Hepatocyte (in vitro differentiated cells): ENCODE data around the gene VWA5A. TPM values are rescaled to one million over a fixed set of nuclear protein-coding genes. Genes with fewer than 3 reads are reported as not detected.

ENCODE experiments used
- DNase-seq: peaks from one replicate; pipeline ENCODE4 v3.0.0-alpha.2; 2016; ENCODE audit warnings: low spot score
- H2AFZ ChIP-seq: fragments of 200-600 bp; sonication (generic); 2 replicates; pipeline ENCODE4 v1.6.0; 2016; ENCODE audit warnings: antibody characterized with exemption, mild to moderate bottlenecking
- H3K27ac ChIP-seq: fragments of 200-600 bp; sonication (generic); 2 replicates; pipeline ENCODE4 v1.5.1; 2016; ENCODE audit warnings: mild to moderate bottlenecking
- H3K27me3 ChIP-seq: fragments of 200-600 bp; sonication (generic); 2 replicates; pipeline ENCODE4 v1.6.1; 2016
- H3K36me3 ChIP-seq: fragments of 200-600 bp; sonication (generic); replicated peaks from 2 replicates; pipeline ENCODE4 v1.5.1; 2016; ENCODE audit warnings: low read depth; ENCODE audit not compliant: insufficient read depth
- H3K4me1 ChIP-seq: fragments of 200-600 bp; sonication (generic); 2 replicates; pipeline ENCODE4 v1.5.1; 2016; ENCODE audit warnings: mild to moderate bottlenecking, moderate library complexity; ENCODE audit not compliant: insufficient read depth
- H3K4me2 ChIP-seq: fragments of 200-600 bp; sonication (generic); 2 replicates; pipeline ENCODE4 v1.6.0; 2016
- H3K4me3 ChIP-seq: fragments of 200-600 bp; sonication (generic); 2 replicates; pipeline ENCODE4 v1.5.1; 2016; ENCODE audit warnings: mild to moderate bottlenecking
- H3K79me2 ChIP-seq: fragments of 200-600 bp; sonication (generic); 2 replicates; pipeline ENCODE4 v1.6.0; 2017; ENCODE audit warnings: mild to moderate bottlenecking
- H3K9me2 ChIP-seq: fragments of 200-600 bp; sonication (generic); replicated peaks from 2 replicates; pipeline ENCODE4 v1.6.0; 2017; ENCODE audit warnings: mild to moderate bottlenecking; ENCODE audit not compliant: insufficient read depth
- H3K9me3 ChIP-seq: fragments of 200-600 bp; sonication (generic); 2 replicates; pipeline ENCODE4 v1.5.1; 2016; ENCODE audit warnings: low read depth, mild to moderate bottlenecking
- H4K20me1 ChIP-seq: fragments of 200-600 bp; sonication (generic); 2 replicates; pipeline ENCODE4 v1.6.0; 2016; ENCODE audit warnings: mild to moderate bottlenecking; ENCODE audit not compliant: insufficient read depth, poor library complexity, severe bottlenecking
- EZH2 ChIP-seq: fragments of 200-600 bp; sonication (generic); IDR thresholded peaks from 2 replicates; pipeline ENCODE4 v1.6.1; 2016; ENCODE audit warnings: antibody characterized with exemption, mild to moderate bottlenecking, borderline replicate concordance
- EZH2phosphoT487 ChIP-seq: fragments of 200-600 bp; sonication (generic); IDR thresholded peaks from one replicate; pipeline ENCODE4 v1.6.1; 2018; ENCODE audit warnings: antibody characterized with exemption, mild to moderate bottlenecking, low read depth, moderate library complexity; ENCODE audit not compliant: unreplicated experiment, severe bottlenecking
- WGBS: methylation state at CpG from one replicate; pipeline ENCODE4 v1.1.6; 2016; ENCODE audit warnings: low lambda C conversion rate; ENCODE audit errors: missing lambda C conversion rate; 5-methylcytosine and 5-hydroxymethylcytosine counted together
- polyA plus RNA-seq: library from polyadenylated mRNA; unstranded; fragments of >200 nt; fragmentation: Nextera tagmentation; extraction: Ambion mirVana; gene quantifications from 2 replicates; pipeline ENCODE4 v1.2.1, GENCODE V29; 2016
- total RNA-seq: library from RNA; depleted of rRNA; stranded (reverse); fragments of >200 nt; gene quantifications from 2 replicates; pipeline ENCODE4 v1.2.3, GENCODE V29; 2014
- TF ChIP-seq, protein P1 (sequence below): fragments of 200-600 bp; sonication (generic); IDR thresholded peaks from 2 replicates; pipeline ENCODE4 v1.5.1; 2016; ENCODE audit warnings: antibody characterized with exemption, mild to moderate bottlenecking; ENCODE audit not compliant: poor library complexity

VWA5A gene
- total and polyA plus RNA-seq, 2 experiments from 2014 or later, result 21.6 to 26.3 TPM

DNA sequence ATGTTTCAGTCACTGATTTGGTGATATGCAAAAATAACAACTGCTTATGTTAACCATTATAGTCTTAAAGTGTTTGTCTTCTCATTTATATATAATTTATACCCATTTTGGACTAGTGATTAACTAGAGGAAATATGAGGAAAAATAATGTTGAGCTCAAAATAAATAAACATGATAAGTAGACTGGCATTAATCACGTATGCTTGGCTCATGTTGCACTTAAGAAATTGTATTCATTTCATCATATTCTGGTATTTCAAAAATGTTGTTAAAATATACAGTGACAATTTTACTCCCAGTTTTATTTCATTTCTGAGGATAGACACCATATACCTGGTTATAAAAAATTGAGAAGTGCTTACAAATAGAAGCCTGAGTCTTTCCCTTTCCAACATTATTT lies 64.1 kb downstream of the VWA5A start:
- TF ChIP-seq EZH2, result no peak
- Histone ChIP-seq H2AFZ (no peak overlapping the region), H3K4me3 (no peak overlapping the region), H3K27me3 (no peaks in the 10 kb centered on the region), H3K9me2 (no peaks in the 10 kb centered on the region), H3K4me2 (no peak overlapping the region), H4K20me1 (no peaks in the 10 kb centered on the region), H3K4me1 (no peaks in the 10 kb centered on the region), H3K79me2 (no peaks in the 10 kb centered on the region), H3K9me3 (no peaks in the 10 kb centered on the region), H3K36me3 (no peaks in the 10 kb centered on the region), H3K27ac (no peak overlapping the region)
- WGBS, result 65% methylated on average over 1 of the region's 1 CpG
- no peak for DNase-seq

DNA sequence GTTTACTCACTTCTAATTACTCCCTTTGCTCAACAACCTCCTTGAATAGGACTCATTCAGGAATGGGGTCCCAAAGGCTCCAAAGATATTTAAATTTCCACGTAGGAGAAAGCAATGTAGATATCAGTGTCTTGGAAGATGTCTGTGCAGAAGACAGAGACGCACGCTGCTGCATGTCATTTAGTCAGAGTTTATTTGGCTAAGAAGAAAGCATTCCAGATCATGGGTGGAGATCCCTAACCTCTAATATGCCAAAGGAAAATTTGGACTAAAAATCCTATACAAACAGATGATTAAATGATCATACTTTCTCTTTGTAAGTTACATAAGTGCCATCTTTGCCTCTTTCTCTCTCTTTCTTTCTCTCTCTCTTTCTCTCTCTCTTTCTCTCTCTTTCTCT lies 67.8 kb downstream of the VWA5A start, which contains the start of gene OR10D3:
Gene OR10D3 (plus strand): TSS at position 278 of the 400 bp plus-strand sequence. CDS start 1,925 bp downstream, outside the sequence.
- Histone ChIP-seq H2AFZ (no peak within 1 kb of the TSS), H3K79me2 (no peaks in the 10 kb centered on the region), H3K27me3 (no peaks in the 10 kb centered on the region), H3K4me1 (no peaks in the 10 kb centered on the region), H3K4me2 (no peak within 1 kb of the TSS), H3K9me2 (no peaks in the 10 kb centered on the region), H3K27ac (no peak within 1 kb of the TSS), H3K36me3 (no peaks in the 10 kb centered on the region), H4K20me1 (no peaks in the 10 kb centered on the region), H3K4me3 (no peak within 1 kb of the TSS), H3K9me3 (no peaks in the 10 kb centered on the region)
- no peak for DNase-seq
- WGBS, result 53% methylated on average over 3 of the region's 3 CpGs
- TF ChIP-seq, protein P1, sequence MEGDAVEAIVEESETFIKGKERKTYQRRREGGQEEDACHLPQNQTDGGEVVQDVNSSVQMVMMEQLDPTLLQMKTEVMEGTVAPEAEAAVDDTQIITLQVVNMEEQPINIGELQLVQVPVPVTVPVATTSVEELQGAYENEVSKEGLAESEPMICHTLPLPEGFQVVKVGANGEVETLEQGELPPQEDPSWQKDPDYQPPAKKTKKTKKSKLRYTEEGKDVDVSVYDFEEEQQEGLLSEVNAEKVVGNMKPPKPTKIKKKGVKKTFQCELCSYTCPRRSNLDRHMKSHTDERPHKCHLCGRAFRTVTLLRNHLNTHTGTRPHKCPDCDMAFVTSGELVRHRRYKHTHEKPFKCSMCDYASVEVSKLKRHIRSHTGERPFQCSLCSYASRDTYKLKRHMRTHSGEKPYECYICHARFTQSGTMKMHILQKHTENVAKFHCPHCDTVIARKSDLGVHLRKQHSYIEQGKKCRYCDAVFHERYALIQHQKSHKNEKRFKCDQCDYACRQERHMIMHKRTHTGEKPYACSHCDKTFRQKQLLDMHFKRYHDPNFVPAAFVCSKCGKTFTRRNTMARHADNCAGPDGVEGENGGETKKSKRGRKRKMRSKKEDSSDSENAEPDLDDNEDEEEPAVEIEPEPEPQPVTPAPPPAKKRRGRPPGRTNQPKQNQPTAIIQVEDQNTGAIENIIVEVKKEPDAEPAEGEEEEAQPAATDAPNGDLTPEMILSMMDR, result no peak
- TF ChIP-seq EZH2phosphoT487 (no peak), EZH2 (no peak)

DNA sequence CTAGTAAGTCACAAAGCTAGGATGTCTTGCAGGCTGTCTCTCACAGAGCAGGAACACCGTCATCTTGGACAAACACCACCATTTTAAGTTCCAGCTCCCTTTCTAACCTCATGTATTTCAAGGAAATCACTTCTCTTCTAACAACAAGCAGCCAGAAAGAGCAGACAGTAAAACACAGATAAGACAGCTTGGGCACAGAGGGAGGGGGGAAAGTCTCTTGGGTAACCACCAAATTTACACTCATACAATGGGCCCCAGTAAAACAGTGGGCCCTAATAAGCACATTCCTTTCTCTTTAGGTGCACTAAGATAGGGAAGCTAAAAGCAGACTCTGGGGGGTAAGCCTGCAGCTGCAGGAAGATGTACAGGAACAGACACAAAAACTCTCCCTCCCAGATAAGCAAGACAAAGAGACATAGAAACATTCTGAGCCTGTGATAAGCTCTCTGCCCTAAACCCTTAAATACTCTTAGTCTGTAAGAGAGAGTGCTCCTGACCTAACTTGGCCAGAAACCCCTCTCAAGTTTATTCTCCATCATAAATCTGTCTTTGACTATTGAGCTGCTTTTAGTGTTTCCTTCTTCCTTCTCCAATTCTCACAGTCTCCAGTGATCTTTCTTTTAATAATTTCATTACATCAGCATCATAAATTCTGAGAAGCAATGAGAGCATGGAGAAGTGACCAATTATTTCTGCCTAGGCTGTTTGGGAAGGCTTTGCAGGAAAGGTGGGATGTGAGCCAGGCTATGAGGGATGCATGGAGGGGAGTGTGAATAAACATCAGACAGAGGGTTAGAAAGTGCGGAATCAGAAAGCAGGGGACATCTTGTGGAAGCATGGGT lies 75.3 kb downstream of the VWA5A start:
- Histone ChIP-seq H3K9me3 (no peaks in the 10 kb centered on the region), H3K4me3 (no peak overlapping the region), H3K79me2 (no peaks in the 10 kb centered on the region), H3K4me1 (peaks cover 3% of the 10 kb centered on the region), H3K36me3 (no peaks in the 10 kb centered on the region), H4K20me1 (no peaks in the 10 kb centered on the region), H2AFZ (peak overlapping the region; percentile 24), H3K9me2 (no peaks in the 10 kb centered on the region), H3K4me2 (no peak overlapping the region), H3K27me3 (no peaks in the 10 kb centered on the region), H3K27ac (no peak overlapping the region)
- no peak for TF ChIP-seq EZH2phosphoT487
- TF ChIP-seq, protein P1, result no peak
- TF ChIP-seq EZH2, result no peak
- DNase-seq, result no peak
- WGBS, result 48% methylated on average over 2 of the region's 2 CpGs

DNA sequence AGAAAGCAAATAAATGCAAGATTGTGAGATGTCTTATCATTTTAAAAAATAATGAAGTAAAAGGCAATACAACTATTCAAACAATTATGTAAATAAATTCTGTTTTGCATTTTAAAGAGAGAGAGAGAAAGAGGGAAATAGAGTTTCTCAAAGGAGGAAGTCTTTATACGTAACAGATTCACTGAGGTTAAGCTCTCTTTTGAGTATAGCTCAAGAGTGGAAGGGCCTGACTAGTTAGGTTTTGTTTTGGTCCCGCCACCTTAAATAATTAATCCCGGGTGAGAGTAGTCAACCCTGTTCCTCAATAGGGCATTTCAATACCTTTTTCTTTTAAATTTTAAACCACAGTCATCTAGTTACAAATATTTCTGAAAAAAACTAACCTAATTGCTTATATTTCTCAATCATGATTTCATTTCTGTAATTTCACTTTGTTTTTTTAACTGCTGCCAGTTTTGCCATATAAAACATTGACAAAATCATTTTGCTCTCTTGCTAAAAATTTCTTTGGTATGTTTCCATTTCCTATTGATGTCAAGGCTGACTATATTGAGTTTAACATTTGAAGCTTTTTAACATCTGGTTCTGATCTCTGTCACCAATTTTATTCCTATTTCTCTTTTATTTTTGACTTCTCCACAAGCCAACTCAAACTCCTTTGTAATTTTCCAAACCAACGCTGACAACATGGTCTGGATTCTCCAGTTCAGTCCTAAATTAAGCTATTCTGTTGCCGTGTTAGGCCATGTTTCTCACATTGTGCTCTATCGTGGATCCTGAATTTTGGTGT lies 78.2 kb downstream of the VWA5A start:
- WGBS, result 82% methylated on average over 6 of the region's 6 CpGs
- no peak for DNase-seq
- Histone ChIP-seq H3K4me1 (peaks cover 3% of the 10 kb centered on the region), H3K27ac (no peak overlapping the region), H3K4me3 (no peak overlapping the region), H3K27me3 (no peaks in the 10 kb centered on the region), H3K4me2 (no peak overlapping the region), H3K79me2 (no peaks in the 10 kb centered on the region), H3K9me2 (no peaks in the 10 kb centered on the region), H3K9me3 (no peaks in the 10 kb centered on the region), H3K36me3 (no peaks in the 10 kb centered on the region), H4K20me1 (no peaks in the 10 kb centered on the region), H2AFZ (no peak overlapping the region)
- TF ChIP-seq EZH2phosphoT487 (no peak), EZH2 (no peak)
- TF ChIP-seq, protein P1, result no peak
